Ramos (cell line): ENCODE results near the gene S1PR3.
"Not testable (repeated sequence)": the region's sequence is repeated elsewhere in the genome, so short reads cannot be mapped to it uniquely, and the experiment has no call there.

ENCODE experiments used
- in situ Hi-C: fragments of 300-500 bp; cut with MboI; formaldehyde crosslinking; loops from one replicate; pipeline ENCODE4 v1.14.3; 2022; ENCODE audit warnings: low sequenced_read_pairs; ENCODE audit not compliant: unreplicated experiment

Gene S1PR3

DNA sequence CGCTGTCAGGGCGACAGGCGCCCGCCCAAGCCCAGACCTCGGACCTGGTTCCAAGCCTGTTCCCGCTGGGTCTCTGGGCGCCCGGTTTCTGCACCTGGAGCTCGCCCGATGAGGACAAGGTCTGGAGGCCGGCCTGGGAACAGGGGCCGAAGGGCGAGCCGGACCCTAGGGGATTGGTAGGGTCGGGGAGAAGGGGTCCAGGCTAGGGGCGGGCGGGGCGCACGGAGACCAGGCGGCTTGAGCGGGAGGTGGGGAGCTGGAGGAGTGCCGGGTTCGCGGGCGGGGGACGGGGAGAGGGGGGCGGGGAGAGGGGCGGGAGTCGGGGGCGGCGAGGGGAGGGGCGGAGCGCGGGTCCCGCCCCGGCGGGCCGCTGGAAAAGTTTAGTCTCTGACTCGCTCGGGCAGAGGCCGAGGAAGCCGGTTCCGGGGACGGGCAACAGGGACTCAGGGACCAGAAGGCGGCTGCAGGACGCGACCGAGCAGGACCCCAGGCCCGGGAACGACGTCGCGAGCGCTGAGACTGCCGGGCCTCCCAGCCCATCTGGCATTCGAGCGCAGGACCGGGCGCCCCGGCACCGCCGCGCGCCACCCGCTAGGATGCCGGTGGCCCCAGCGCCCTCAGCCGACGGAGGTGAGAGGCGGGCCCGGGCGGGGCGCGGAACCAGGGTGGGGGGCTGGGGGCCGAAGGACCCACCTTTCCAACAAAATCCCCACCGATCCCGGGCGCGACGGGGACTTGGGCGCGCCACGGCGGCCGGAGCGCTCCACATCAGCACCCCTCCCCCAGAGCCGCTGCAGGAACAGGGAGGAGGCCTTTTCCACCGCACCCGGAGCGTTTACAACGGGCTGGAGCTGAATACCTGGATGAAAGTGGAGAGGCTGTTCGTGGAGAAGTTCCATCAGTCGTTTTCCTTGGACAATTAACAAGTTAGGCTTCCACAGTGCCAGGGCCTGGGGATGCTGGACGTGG lies at the start of gene S1PR3:
TSS of gene S1PR3 (plus strand) at position 403 of the 969 bp plus-strand sequence. CDS start 9,733 bp downstream, outside the sequence.
- in situ Hi-C loops, result loop anchor here (10.0 kb wide), 1 partner anchor 247 kb away; no protein-coding TSS in a partner anchor

DNA sequence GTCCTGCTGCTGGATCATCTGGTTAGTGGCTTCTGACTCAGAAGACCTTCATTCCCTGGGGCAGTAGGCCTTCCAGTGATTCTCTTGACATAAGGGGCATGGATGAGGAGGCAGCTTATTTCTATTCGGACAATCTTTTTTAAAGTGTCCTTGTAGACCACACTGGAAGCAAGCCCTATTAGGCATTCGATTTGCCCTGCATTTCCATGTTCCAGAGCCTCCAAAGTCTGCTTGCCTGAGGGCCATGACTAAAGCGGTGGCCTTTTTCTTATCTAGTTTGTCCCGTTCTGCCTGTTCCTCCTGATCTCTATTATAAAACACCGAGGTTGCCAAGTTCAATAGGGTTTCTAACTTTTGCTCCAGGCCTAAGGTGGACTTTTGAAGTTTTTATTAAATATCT lies 49.7 kb upstream of the S1PR3 start:
- in situ Hi-C loops, result not testable (repeated sequence)

DNA sequence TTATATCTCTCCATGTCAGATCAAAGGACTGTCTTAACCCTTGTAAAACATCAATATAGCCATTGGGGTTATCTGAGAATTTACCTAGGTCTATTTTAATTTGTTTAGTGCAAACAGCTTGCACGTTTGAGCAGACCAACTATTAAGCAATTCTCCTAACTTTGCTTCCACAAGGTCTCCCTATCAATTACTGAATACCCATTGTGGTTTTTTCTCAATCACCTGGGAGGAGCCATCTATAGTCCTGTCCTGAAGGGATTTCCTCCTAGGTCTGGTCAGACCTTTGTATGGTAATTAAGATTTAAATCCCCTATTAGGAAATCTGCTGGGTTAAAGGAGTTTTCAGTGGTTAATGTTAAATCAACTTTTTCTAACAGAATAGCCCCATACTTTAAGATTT lies 48.9 kb upstream of the S1PR3 start:
- in situ Hi-C loops, result no loop called here

DNA sequence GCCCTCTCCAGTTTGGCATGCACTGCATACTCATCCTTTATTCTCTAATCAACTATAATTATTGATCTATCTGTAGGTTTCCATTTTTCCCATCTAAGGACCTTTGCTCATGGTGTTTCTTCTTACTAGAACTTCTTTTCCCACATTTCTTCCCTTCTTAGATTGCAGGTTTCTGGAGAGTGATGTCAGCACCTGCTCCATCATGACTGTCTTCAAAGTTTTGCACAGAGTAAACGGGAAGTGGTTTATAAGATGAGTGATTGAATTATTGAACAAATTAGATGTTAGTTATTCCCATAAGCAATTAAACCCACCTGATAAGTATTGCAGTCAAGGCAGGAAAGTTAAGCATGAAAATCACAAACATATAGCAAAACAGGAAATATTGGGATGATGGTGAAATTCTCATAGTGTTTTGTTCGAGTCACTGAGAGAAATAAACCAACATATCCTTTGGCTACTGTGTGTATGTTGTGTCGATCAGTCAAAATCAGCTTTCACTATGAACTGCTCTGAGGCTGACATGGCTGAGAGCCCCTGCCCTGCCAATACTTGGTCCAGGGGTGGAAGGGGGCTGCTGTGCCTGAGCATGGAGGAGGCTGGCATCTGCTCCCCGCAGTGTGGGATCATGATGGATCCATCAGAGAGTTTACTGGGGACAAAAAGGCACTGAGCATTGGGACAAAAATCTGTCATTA lies 45.5 kb upstream of the S1PR3 start:
- in situ Hi-C loops, result no loop called here

DNA sequence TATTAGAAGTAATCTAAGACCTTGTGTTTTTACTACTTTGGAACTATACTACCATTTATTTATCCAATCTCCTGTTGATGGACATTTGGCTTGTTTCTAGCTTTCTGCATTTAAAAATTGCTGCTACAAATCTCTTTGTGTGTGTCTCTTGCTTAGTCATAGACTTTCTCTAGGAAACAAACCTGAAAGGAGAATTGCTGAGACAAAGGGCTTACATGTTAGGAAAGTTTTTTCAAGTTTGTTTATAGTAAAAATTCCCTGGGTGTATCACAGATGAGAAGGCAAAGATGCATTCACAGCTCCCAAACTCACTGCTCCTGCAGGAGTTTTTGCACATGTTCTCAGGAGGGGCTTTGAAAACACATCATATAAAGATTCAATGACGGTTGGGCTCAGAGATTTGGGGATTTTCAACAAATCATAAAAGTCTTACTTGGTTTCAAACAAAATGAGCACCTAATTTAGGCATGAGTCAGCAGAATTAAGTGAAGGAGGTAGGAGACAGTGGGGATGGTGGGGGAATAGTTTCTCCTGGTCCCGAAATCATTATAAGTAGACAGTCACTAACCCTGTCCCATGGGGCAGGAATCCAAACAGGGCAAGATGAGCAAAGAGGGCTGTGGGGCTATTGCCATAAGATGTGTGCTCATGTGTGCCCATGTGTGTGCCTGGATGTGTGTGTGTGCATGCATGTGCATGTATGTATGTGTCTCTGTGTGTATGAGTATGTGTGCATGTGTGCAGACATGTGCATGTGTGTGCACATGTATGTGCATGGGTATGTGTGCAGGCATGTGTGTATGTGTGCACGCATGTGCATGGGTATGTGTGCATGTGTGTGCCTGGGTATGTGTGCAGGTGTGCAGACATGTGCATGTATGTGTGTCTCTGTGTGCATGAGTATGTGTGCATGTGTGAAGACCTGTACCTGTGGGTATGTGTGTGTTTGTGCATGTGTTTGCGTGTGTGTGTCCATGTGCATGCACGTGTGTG lies 43.4 kb upstream of the S1PR3 start:
- in situ Hi-C loops, result no loop called here

DNA sequence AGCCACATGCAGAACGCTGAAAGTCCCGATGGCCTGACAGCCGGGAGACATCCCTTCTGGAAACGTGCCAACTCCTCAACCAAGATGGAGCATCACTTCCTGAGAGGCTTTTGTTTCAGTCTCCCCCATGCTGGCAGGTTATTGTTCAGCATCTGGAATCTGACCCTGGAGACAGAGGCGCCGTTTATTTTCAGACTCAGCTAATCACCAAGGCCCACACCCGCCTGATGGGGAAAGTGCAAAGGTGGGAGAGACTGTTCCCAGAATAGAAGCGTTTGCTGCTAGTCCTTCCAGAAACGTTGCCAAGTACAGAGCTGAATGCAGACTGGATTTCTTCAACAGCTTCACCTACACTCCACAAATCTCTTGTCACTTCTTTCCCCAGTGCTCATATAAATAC lies 41.8 kb upstream of the S1PR3 start:
- in situ Hi-C loops, result no loop called here

DNA sequence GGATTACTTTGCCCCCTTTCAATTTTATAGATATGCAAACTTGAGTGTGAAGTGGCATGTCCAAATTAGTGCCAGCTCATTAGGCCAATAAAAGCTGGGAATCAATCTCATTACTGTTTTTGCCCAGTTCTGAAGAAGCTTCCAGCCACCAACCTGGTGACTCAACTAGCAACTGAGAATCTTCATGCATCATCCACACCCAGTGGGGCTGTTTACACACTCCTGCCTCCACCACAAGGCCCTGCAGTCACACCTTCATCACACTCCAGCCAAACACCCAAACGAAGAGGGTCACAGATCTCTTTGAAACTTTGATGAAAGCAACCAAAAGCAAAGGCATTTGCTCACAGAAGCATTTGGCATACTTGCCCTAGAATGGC lies 41.3 kb upstream of the S1PR3 start:
- in situ Hi-C loops, result no loop called here

DNA sequence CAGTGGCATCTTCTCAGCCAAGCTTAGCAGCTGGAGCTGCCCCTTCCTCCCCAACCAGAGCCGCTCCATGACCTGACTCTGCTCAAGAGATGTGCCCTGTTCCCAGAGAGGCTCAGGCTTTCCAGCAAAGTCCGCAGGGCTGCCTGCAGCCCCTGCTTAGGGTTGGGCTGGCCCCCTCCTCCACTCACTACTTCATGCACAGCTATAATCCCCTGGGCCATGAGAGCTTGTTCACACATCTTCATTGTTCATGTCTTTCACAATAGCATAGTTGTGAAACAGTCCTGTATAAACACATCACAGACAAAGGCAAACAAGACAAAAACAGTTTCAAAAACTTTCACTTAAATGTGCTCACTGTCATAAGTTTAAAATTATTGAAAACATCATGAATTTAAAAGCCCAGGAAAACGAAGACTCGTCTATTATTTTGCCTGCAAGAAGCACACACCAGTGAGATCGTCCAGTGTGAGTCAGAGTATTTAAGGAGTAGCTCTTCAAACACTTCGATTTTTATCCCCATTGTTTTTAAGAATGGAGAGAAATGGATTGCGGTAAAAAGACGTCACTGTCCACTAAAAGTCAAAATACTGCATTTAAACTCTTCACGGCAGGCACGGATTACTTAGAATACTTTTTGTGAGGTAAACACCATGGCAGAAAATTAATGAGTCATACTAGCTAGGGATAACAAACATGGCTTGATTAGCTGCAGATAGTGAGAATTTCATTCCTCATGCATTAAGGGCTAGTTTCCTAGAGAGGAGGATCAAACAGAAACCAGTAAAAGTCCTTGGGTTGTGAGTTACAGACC lies 40.7 kb upstream of the S1PR3 start:
- in situ Hi-C loops, result no loop called here

DNA sequence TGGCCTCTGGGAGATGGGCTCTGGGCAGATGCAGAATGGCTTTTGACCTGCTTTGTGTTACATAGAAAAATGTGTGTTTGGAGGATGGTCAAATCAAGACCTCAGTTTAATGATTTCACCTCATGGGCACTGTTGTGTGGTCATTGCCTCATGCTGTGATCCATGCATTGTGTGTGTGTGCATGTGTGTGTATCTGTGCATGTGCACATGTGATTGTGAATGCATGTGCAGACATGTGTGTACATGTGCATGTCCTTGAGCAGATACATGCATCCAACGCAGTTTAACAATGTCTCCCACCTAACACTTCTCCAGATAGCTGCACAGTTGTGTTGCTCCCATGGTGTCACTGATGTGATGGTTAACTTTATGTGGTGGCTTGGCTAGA lies 40.1 kb upstream of the S1PR3 start:
- in situ Hi-C loops, result no loop called here

DNA sequence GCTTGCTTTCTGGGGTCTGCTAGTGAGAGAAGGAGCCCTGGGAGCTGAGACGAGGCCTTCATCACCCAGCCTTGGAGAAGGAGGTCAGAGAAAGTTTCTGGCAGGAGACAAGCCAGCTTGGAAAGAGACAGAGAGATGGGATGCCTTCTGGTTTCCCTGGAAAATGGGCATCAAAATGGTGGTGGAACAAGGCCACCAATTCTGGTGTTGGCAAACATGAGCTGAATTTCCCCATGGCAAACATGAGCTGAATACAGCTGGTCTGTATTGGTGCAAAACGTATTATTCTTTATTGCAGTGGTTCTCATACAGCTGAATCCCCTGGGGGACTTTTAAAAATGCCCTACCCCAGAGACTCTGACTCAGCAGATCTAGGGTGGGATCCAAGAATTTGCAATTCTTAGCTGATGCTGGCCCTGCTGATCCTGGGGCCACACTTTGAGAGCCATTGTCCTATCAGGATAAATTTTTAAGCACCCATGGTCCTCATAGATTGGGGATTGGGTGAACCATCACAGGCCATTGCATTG lies 39.1 kb upstream of the S1PR3 start:
- in situ Hi-C loops, result no loop called here

DNA sequence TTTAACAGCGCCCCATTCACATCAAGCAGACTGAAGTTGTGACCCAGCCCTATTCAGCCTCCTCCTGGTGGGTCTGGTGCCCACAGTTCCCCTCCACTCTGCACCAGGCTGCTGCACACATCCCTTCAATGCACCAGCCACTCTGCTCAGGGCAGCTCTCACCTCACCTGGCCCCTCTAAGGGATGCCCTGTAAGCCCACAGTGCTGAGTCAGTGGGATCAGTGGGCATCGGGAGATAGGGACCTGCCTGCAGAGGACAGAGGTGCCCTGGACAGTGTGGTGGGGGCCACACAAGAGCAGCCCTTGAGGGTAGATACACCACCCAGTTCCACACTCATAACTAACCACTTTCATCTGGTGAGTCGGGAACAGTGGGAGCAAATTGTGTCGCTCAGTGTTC lies 38.3 kb upstream of the S1PR3 start:
- in situ Hi-C loops, result no loop called here

DNA sequence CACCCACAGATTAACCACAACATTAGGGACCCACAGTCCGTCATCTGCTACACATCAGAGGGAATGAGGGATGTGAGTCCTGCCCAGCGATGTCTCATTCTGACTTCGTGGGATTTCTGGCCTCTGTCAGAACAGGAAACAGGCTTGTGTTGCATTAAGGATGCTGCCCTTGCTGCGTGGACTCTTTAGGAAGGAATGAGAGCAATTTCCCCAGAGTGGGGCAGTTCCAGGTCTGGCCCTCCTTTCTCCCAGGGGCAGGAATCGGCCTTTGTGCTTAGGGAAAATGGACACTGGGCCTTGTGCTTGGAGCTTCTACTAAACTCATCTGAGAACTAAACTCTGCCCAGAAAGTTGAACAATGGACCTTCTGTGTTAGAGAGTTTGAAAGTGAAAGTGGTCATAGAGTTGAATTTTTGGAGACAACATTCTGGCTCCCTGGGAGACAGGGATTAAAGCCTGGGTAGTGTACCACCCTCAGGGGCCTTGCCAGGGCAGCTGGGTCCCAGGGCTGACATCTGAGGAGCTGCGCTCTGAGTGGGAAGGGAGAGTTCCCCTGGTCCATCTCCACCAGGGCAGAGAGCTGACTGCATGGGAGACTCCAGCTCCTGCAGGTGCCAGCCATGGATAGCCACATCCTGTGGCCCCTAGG lies 37.8 kb upstream of the S1PR3 start:
- in situ Hi-C loops, result no loop called here

DNA sequence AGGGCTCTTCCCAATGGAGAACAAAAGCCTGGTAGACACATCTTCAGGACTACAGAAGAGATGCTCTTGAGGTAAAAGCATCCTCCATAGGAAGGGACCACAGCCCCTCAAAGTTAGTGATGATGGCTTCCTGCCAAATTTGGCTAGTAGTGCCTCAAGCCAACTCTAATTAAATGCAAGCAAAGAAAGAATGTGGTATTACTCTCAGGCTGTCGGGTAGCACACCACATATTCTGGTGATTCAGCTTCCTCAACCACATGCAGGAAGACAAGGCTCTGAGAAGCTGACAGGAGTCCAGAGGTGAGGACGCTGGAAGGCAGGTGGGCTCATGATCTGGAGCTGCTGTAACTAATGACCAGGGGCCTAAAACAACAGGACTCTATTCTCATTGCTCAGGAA lies 37.2 kb upstream of the S1PR3 start:
- in situ Hi-C loops, result no loop called here

DNA sequence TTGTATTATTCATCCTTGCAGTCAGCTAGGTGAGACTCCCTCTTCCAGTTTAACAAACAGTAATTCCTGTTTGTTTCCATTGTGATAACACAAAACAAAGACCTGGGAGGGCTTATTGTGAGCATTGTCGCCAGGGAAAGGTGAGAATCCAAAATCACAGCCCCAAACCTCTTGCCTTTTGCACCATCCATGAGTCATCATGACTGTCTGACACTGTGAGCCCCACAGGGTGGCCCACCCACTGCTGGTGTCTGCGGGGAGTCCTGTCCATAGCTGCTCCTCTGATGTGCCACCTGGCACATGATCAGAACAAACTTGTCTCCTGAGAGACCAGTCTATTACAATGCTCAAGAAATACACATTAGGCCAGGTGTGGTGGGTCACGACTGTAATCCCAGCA lies 33.7 kb upstream of the S1PR3 start:
- in situ Hi-C loops, result no loop called here

DNA sequence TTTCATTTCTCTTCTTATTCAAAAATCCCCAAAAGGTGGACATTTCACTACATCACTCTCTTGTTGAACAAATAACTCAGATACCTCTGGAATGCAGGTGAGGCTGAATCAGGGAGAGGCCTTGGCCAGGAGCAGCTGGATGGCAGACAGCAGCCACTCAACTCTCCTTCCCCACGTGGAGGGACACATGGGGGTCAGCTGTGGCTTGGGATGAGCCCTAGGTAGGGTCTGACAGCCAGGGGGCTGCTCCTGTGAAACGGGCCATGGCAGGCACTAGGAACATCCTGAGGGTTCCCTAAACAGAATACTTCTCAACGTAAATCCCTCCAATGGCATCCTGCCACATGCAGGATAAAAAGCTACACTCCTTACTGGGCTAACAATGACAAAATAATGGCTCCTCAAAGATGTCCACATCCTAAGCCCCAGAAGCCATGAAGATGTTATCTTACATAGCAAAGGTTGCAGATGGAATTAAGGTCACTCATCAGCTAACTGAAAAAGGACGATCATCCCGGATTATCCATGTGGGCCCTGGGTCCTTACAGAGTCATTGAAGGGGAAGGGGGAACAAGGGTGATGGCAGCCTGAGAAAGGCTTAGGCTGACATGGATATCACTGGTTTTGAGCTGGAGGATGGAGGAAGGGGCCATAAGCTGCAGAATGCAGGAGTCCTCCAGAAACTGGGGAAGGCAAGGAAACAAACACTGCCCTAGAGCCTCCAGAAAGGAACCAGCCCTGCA lies 31.4 kb upstream of the S1PR3 start:
- in situ Hi-C loops, result no loop called here

DNA sequence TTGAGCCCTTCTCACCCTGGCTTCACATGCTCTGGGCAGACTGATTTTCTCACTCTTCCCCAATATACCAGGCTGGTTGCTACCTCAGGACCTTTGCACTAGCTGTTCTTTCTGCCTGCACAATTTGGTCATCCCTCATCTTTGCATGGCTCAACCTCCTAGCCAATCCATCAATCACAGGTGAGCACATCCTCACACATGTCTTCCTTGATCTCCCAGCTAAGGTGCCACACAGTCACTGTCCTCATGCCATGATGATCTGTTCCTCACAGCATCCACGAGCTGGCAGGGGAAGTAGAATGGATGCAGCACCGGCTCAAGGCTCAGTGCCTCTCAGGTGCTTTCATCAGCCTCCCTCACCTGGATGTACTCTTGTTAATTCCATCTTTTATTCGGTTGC lies 30.6 kb upstream of the S1PR3 start:
- in situ Hi-C loops, result no loop called here

DNA sequence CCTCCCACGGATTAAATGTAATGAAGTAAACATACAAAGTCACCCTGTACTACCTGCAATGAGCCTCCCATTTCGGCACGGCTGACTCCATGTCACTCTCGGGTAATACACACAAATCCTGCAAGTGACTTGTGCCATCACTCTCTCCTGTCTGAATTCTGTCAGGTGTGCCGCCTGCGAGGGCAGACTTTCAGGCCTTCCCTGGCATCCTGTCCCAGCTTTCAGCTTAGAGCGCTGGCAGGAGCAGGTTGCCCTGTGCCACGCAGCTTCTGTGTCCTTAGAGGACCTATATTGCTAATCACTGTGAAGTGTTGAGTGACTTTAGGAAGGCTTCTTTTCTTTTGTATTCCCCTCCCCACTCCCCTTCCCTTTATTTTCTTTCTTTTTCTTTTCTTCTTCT lies 25.8 kb upstream of the S1PR3 start:
- in situ Hi-C loops, result no loop called here
